A549 treated with GW870086 at 1 μM for 4 hours (cell line): Measurements from ENCODE around the gene PCDHGC5. TPM values are rescaled to one million over a fixed set of nuclear protein-coding genes. Genes with fewer than 3 reads are reported as not detected.

Experiments
- total RNA-seq: library from RNA; stranded (reverse); fragments of 200-300 nt; extraction: Qiagen RNA extraction; gene quantifications from 5 replicates; pipeline ENCODE4 v1.2.3, GENCODE V29; 2022; ENCODE audit warnings: low read depth

PCDHGC5 gene
- 0.05 to 0.06 TPM in 2 of 5 replicates, not detected in the others for total RNA-seq

GRCh38 chr5:141488591-141489561, at the start of gene PCDHGC5:
Gene PCDHGC5 (plus strand): TSS chr5:141489081. CDS start chr5:141489241, 160 bp downstream.

GRCh38 chr5:141475625-141476131, 13.2 kb upstream of the PCDHGC5 start, which contains the start of gene PCDHGC3:
Gene PCDHGC3 (plus strand): TSS chr5:141475966. CDS start chr5:141476117, 151 bp downstream.

GRCh38 chr5:141484641-141485311, 4.1 kb upstream of the PCDHGC5 start, which contains the start of gene PCDHGC4:
Gene PCDHGC4 (plus strand): TSS chr5:141485030. CDS start chr5:141485174, 144 bp downstream.

Other genes starting within 250 kb of the PCDHGC5 start
- 0.05 to 0.16 TPM (median 0.09 TPM) in 3 of 5 replicates, not detected in the others for gene PCDHB15, start 243.7 kb upstream of the PCDHGC5 start, total RNA-seq
- not detected in 5 replicates for gene SLC25A2, start 185.0 kb upstream of the PCDHGC5 start, total RNA-seq
- gene TAF7, start 168.3 kb upstream of the PCDHGC5 start, total RNA-seq = 63.2 to 78.4 TPM (median 73.8 TPM) in 5 replicates
- 0.29 to 0.38 TPM (median 0.32 TPM) in 5 replicates for gene PCDHGA1, start 158.6 kb upstream of the PCDHGC5 start, total RNA-seq
- 0.45 to 0.72 TPM (median 0.70 TPM) in 5 replicates for gene PCDHGA2, start 150.3 kb upstream of the PCDHGC5 start, total RNA-seq
- not detected in 5 replicates for gene PCDHGA3, start 145.3 kb upstream of the PCDHGC5 start, total RNA-seq
- 1.6 to 2.1 TPM (median 1.9 TPM) in 5 replicates for gene PCDHGB1, start 139.0 kb upstream of the PCDHGC5 start, total RNA-seq
- 0.07 to 0.18 TPM (median 0.14 TPM) in 5 replicates for gene PCDHGA4, start 134.1 kb upstream of the PCDHGC5 start, total RNA-seq
- gene PCDHGB2, start 129.1 kb upstream of the PCDHGC5 start, total RNA-seq = 0.05 to 0.19 TPM (median 0.10 TPM) in 5 replicates
- 0.08 to 0.22 TPM (median 0.12 TPM) in 5 replicates for gene PCDHGA5, start 124.9 kb upstream of the PCDHGC5 start, total RNA-seq
- gene PCDHGB3, start 118.8 kb upstream of the PCDHGC5 start, total RNA-seq = 0.16 to 0.31 TPM (median 0.22 TPM) in 5 replicates
- gene PCDHGA6, start 115.2 kb upstream of the PCDHGC5 start, total RNA-seq = 0.13 to 0.26 TPM (median 0.14 TPM) in 5 replicates
- 0.59 to 1.1 TPM (median 0.95 TPM) in 5 replicates for gene PCDHGA7, start 106.3 kb upstream of the PCDHGC5 start, total RNA-seq
- gene PCDHGB4, start 101.4 kb upstream of the PCDHGC5 start, total RNA-seq = 0.74 to 1.00 TPM (median 0.79 TPM) in 5 replicates
- gene PCDHGA8, start 96.4 kb upstream of the PCDHGC5 start, total RNA-seq = 0.02 to 0.13 TPM (median 0.07 TPM) in 3 of 5 replicates, not detected in the others
- 1.9 to 2.7 TPM (median 2.3 TPM) in 5 replicates for gene PCDHGB5, start 91.1 kb upstream of the PCDHGC5 start, total RNA-seq
- 0.05 to 0.10 TPM (median 0.07 TPM) in 4 of 5 replicates, not detected in the other for gene PCDHGA9, start 86.3 kb upstream of the PCDHGC5 start, total RNA-seq
- 0.07 to 0.16 TPM (median 0.12 TPM) in 5 replicates for gene PCDHGB6, start 81.1 kb upstream of the PCDHGC5 start, total RNA-seq
- gene PCDHGA10, start 76.1 kb upstream of the PCDHGC5 start, total RNA-seq = 0.02 TPM in 1 of 5 replicates, not detected in the others
- 0.03 to 0.06 TPM in 2 of 5 replicates, not detected in the others for gene PCDHGB7, start 71.4 kb upstream of the PCDHGC5 start, total RNA-seq
- gene PCDHGA11, start 68.0 kb upstream of the PCDHGC5 start, total RNA-seq = 0.03 to 0.07 TPM in 2 of 5 replicates, not detected in the others
- not detected in 5 replicates for gene PCDHGA12, start 58.6 kb upstream of the PCDHGC5 start, total RNA-seq
- gene PCDHGC3, start 13.1 kb upstream of the PCDHGC5 start, total RNA-seq = 5.4 to 6.5 TPM (median 5.8 TPM) in 5 replicates
- gene PCDHGC4, start 4.1 kb upstream of the PCDHGC5 start, total RNA-seq = not detected in 5 replicates
- gene DIAPH1, start 129.9 kb downstream of the PCDHGC5 start, total RNA-seq = 90.1 to 106 TPM (median 102 TPM) in 5 replicates
- 43.3 to 53.6 TPM (median 48.3 TPM) in 5 replicates for gene HDAC3, start 147.8 kb downstream of the PCDHGC5 start, total RNA-seq
- 3.9 to 5.5 TPM (median 4.5 TPM) in 5 replicates for gene RELL2, start 147.9 kb downstream of the PCDHGC5 start, total RNA-seq
- gene FCHSD1, start 162.3 kb downstream of the PCDHGC5 start, total RNA-seq = 5.1 to 12.0 TPM (median 10.8 TPM) in 5 replicates
- gene ARAP3, start 193.1 kb downstream of the PCDHGC5 start, total RNA-seq = 3.3 to 4.8 TPM (median 4.2 TPM) in 5 replicates